HEK293 (cell line): Measurements from ENCODE around the gene UBR1.
A peak's percentile ranks its signal among the peaks of the same experiment; 100 is the strongest.

Experiments
- GLIS1 ChIP-seq: fragments of 450-650 bp; formaldehyde crosslinking; IDR thresholded peaks from 2 replicates; pipeline ENCODE4 v1.5.1; 2016; ENCODE audit warnings: missing biosample characterization, missing genetic modification characterization
- GLIS2 ChIP-seq: fragments of 450-650 bp; formaldehyde crosslinking; IDR thresholded peaks from 2 replicates; pipeline ENCODE4 v1.5.1; 2016; ENCODE audit warnings: missing biosample characterization, missing genetic modification characterization
- HOXD13 ChIP-seq: sonication (generic); formaldehyde crosslinking; IDR thresholded peaks from 2 replicates; pipeline ENCODE4 v1.8.0; 2022; ENCODE audit warnings: missing genetic modification reagents, borderline replicate concordance
- WT1 ChIP-seq: fragments of 450-650 bp; formaldehyde crosslinking; IDR thresholded peaks from 2 replicates; pipeline ENCODE4 v1.5.1; 2016; ENCODE audit warnings: missing biosample characterization, missing genetic modification characterization
- ZNF138 ChIP-seq: fragments of 450-650 bp; formaldehyde crosslinking; IDR thresholded peaks from 2 replicates; pipeline ENCODE4 v1.5.1; 2016; ENCODE audit warnings: missing biosample characterization, missing genetic modification characterization, borderline replicate concordance
- ZNF175 ChIP-seq: fragments of 450-650 bp; formaldehyde crosslinking; IDR thresholded peaks from 2 replicates; pipeline ENCODE4 v1.5.1; 2016; ENCODE audit warnings: missing biosample characterization, missing genetic modification characterization
- ZNF184 ChIP-seq: fragments of 450-650 bp; IDR thresholded peaks from 2 replicates; pipeline ENCODE4 v1.5.1; 2018; ENCODE audit warnings: missing biosample characterization, mild to moderate bottlenecking, missing genetic modification characterization
- ZNF202 ChIP-seq: fragments of 450-650 bp; formaldehyde crosslinking; IDR thresholded peaks from 2 replicates; pipeline ENCODE4 v1.5.1; 2016; ENCODE audit warnings: missing biosample characterization, missing genetic modification characterization, borderline replicate concordance
- ZNF37A ChIP-seq: fragments of 450-650 bp; IDR thresholded peaks from 2 replicates; pipeline ENCODE4 v1.5.1; 2018; ENCODE audit warnings: missing biosample characterization, missing genetic modification characterization
- ZNF391 ChIP-seq: fragments of 450-650 bp; formaldehyde crosslinking; IDR thresholded peaks from 2 replicates; pipeline ENCODE4 v1.5.1; 2016; ENCODE audit warnings: low read depth, missing biosample characterization, missing genetic modification characterization, borderline replicate concordance
- ZNF433 ChIP-seq: fragments of 450-650 bp; formaldehyde crosslinking; IDR thresholded peaks from 2 replicates; pipeline ENCODE4 v1.5.1; 2016; ENCODE audit warnings: missing biosample characterization, missing genetic modification characterization, low read depth
- ZNF544 ChIP-seq: fragments of 450-650 bp; formaldehyde crosslinking; IDR thresholded peaks from 2 replicates; pipeline ENCODE4 v1.5.0; 2017; ENCODE audit warnings: missing biosample characterization, missing genetic modification characterization
- ZNF549 ChIP-seq: fragments of 450-650 bp; IDR thresholded peaks from 2 replicates; pipeline ENCODE4 v1.5.1; 2018; ENCODE audit warnings: missing biosample characterization, missing genetic modification characterization, mild to moderate bottlenecking, inconsistent platforms, moderate library complexity
- ZNF626 ChIP-seq: fragments of 450-650 bp; sonication (Bioruptor Pico); formaldehyde crosslinking; IDR thresholded peaks from 2 replicates; pipeline ENCODE4 v1.5.1; 2018; ENCODE audit warnings: missing biosample characterization, missing genetic modification characterization, inconsistent platforms
- ZNF629 ChIP-seq: fragments of 450-650 bp; formaldehyde crosslinking; IDR thresholded peaks from 2 replicates; pipeline ENCODE4 v1.5.1; 2017; ENCODE audit warnings: missing biosample characterization, missing genetic modification characterization
- ZNF654 ChIP-seq: fragments of 450-650 bp; formaldehyde crosslinking; IDR thresholded peaks from 2 replicates; pipeline ENCODE4 v1.5.1; 2016; ENCODE audit warnings: low read depth, missing biosample characterization, missing genetic modification characterization
- ZNF677 ChIP-seq: fragments of 450-650 bp; IDR thresholded peaks from 2 replicates; pipeline ENCODE4 v1.5.0; 2018; ENCODE audit warnings: missing biosample characterization, mild to moderate bottlenecking, missing genetic modification characterization, moderate library complexity
- ZXDB ChIP-seq: fragments of 450-650 bp; formaldehyde crosslinking; IDR thresholded peaks from 2 replicates; pipeline ENCODE4 v1.5.1; 2016; ENCODE audit warnings: missing biosample characterization, missing genetic modification characterization
- TF ChIP-seq, protein P1 (sequence below): fragments of 450-650 bp; formaldehyde crosslinking; IDR thresholded peaks from 2 replicates; pipeline ENCODE4 v1.5.1; 2016; ENCODE audit warnings: missing biosample characterization, missing genetic modification characterization
- TF ChIP-seq, protein P2 (sequence below): fragments of 450-650 bp; formaldehyde crosslinking; IDR thresholded peaks from 2 replicates; pipeline ENCODE4 v1.5.1; 2016; ENCODE audit warnings: missing biosample characterization, missing genetic modification characterization, borderline replicate concordance
- TF ChIP-seq, protein P3 (sequence below): fragments of 450-650 bp; formaldehyde crosslinking; IDR thresholded peaks from 2 replicates; pipeline ENCODE4 v1.5.1; 2016; ENCODE audit warnings: missing biosample characterization, missing genetic modification characterization
- TF ChIP-seq, protein P4 (sequence below): fragments of 450-650 bp; formaldehyde crosslinking; IDR thresholded peaks from 2 replicates; pipeline ENCODE4 v1.5.1; 2016; ENCODE audit warnings: missing biosample characterization, missing genetic modification characterization
- TF ChIP-seq, protein P5 (sequence below): fragments of 450-650 bp; formaldehyde crosslinking; IDR thresholded peaks from 2 replicates; pipeline ENCODE4 v1.5.1; 2016; ENCODE audit warnings: missing biosample characterization, missing genetic modification characterization
- TF ChIP-seq, protein P6 (sequence below): fragments of 450-650 bp; formaldehyde crosslinking; IDR thresholded peaks from 2 replicates; pipeline ENCODE4 v1.5.1; 2016; ENCODE audit warnings: missing biosample characterization, missing genetic modification characterization
- TF ChIP-seq, protein P7 (sequence below): fragments of 450-650 bp; formaldehyde crosslinking; IDR thresholded peaks from 2 replicates; pipeline ENCODE4 v1.5.1; 2016; ENCODE audit warnings: missing biosample characterization, missing genetic modification characterization

UBR1 gene

DNA sequence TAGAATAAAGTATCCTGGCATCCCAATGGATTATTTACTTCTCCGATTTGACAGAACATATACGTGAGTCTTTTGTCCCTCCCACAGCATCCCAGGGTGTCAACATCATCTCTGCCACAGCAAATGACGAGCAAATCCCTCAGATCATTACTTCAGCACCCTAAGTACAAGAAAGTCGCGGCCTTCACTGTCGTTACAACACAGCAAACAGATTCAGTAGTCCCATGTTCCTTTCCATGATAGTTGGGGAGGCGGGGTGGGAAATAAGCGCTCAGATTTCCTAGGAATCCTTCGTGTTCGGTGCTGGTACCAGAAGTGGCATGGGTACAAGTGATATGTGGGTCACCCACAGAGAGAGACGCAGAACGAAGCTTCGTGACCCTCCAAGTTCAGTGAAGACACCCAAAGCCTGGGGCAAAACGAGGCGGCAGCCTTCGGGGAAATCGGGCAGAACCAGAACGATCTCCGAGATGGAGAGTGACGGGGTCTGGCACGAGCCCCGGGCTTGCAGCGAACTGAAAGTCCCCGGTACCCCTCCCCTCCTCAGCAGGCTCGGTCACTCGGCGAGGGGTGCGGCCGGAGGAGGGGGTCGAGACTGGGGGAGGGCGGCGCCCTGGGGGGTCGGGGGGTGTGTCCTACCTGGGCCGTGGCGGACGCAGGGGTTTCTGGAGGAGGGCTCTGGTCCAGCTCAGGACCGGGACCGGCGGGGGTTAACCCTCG, 185.9 kb downstream of the UBR1 start (continued):
- TF ChIP-seq, protein P1, sequence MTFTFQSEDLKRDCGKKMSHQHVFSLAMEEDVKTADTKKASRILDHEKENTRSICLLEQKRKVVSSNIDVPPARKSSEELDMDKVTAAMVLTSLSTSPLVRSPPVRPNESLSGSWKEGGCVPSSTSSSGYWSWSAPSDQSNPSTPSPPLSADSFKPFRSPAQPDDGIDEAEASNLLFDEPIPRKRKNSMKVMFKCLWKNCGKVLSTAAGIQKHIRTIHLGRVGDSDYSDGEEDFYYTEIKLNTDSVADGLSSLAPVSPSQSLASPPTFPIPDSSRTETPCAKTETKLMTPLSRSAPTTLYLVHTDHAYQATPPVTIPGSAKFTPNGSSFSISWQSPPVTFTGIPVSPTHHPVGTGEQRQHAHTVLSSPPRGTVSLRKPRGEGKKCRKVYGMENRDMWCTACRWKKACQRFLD (tag by site-specific recombination) = no peak
- TF ChIP-seq, protein P2, sequence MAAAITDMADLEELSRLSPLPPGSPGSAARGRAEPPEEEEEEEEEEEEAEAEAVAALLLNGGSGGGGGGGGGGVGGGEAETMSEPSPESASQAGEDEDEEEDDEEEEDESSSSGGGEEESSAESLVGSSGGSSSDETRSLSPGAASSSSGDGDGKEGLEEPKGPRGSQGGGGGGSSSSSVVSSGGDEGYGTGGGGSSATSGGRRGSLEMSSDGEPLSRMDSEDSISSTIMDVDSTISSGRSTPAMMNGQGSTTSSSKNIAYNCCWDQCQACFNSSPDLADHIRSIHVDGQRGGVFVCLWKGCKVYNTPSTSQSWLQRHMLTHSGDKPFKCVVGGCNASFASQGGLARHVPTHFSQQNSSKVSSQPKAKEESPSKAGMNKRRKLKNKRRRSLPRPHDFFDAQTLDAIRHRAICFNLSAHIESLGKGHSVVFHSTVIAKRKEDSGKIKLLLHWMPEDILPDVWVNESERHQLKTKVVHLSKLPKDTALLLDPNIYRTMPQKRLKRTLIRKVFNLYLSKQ (tag by site-specific recombination) = no peak
- no peak for TF ChIP-seq ZNF629 (tag by site-specific recombination)
- TF ChIP-seq ZNF544 = no peak
- no peak for TF ChIP-seq WT1 (tag by site-specific recombination)
- no peak for TF ChIP-seq ZNF138
- no peak for TF ChIP-seq ZNF37A (tag by site-specific recombination)
- TF ChIP-seq, protein P3, sequence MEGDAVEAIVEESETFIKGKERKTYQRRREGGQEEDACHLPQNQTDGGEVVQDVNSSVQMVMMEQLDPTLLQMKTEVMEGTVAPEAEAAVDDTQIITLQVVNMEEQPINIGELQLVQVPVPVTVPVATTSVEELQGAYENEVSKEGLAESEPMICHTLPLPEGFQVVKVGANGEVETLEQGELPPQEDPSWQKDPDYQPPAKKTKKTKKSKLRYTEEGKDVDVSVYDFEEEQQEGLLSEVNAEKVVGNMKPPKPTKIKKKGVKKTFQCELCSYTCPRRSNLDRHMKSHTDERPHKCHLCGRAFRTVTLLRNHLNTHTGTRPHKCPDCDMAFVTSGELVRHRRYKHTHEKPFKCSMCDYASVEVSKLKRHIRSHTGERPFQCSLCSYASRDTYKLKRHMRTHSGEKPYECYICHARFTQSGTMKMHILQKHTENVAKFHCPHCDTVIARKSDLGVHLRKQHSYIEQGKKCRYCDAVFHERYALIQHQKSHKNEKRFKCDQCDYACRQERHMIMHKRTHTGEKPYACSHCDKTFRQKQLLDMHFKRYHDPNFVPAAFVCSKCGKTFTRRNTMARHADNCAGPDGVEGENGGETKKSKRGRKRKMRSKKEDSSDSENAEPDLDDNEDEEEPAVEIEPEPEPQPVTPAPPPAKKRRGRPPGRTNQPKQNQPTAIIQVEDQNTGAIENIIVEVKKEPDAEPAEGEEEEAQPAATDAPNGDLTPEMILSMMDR (tag by site-specific recombination) = no peak
- TF ChIP-seq, protein P4, sequence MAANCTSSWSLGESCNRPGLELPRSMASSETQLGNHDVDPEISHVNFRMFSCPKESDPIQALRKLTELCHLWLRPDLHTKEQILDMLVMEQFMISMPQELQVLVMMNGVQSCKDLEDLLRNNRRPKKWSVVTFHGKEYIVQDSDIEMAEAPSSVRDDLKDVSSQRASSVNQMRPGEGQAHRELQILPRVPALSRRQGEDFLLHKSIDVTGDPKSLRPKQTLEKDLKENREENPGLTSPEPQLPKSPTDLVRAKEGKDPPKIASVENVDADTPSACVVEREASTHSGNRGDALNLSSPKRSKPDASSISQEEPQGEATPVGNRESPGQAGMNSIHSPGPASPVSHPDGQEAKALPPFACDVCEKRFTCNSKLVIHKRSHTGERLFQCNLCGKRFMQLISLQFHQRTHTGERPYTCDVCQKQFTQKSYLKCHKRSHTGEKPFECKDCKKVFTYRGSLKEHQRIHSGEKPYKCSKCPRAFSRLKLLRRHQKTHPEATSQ (tag by site-specific recombination) = no peak
- no peak; the same call in 1 of the 2 replicates for TF ChIP-seq GLIS2 (tag by site-specific recombination)
- peak; percentile 21; the same call in 1 of the 2 replicates for TF ChIP-seq ZXDB (tag by site-specific recombination)
- TF ChIP-seq, protein P5, sequence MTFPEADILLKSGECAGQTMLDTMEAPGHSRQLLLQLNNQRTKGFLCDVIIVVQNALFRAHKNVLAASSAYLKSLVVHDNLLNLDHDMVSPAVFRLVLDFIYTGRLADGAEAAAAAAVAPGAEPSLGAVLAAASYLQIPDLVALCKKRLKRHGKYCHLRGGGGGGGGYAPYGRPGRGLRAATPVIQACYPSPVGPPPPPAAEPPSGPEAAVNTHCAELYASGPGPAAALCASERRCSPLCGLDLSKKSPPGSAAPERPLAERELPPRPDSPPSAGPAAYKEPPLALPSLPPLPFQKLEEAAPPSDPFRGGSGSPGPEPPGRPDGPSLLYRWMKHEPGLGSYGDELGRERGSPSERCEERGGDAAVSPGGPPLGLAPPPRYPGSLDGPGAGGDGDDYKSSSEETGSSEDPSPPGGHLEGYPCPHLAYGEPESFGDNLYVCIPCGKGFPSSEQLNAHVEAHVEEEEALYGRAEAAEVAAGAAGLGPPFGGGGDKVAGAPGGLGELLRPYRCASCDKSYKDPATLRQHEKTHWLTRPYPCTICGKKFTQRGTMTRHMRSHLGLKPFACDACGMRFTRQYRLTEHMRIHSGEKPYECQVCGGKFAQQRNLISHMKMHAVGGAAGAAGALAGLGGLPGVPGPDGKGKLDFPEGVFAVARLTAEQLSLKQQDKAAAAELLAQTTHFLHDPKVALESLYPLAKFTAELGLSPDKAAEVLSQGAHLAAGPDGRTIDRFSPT (tag by site-specific recombination) = no peak
- no peak for TF ChIP-seq ZNF175 (tag by site-specific recombination)
- TF ChIP-seq, protein P6, sequence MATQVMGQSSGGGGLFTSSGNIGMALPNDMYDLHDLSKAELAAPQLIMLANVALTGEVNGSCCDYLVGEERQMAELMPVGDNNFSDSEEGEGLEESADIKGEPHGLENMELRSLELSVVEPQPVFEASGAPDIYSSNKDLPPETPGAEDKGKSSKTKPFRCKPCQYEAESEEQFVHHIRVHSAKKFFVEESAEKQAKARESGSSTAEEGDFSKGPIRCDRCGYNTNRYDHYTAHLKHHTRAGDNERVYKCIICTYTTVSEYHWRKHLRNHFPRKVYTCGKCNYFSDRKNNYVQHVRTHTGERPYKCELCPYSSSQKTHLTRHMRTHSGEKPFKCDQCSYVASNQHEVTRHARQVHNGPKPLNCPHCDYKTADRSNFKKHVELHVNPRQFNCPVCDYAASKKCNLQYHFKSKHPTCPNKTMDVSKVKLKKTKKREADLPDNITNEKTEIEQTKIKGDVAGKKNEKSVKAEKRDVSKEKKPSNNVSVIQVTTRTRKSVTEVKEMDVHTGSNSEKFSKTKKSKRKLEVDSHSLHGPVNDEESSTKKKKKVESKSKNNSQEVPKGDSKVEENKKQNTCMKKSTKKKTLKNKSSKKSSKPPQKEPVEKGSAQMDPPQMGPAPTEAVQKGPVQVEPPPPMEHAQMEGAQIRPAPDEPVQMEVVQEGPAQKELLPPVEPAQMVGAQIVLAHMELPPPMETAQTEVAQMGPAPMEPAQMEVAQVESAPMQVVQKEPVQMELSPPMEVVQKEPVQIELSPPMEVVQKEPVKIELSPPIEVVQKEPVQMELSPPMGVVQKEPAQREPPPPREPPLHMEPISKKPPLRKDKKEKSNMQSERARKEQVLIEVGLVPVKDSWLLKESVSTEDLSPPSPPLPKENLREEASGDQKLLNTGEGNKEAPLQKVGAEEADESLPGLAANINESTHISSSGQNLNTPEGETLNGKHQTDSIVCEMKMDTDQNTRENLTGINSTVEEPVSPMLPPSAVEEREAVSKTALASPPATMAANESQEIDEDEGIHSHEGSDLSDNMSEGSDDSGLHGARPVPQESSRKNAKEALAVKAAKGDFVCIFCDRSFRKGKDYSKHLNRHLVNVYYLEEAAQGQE (tag by site-specific recombination) = 0 out of 2 replicates have a peak, but pooled peaks have one; percentile 19
- TF ChIP-seq ZNF391 (tag by site-specific recombination) = no peak
- TF ChIP-seq ZNF433 (tag by site-specific recombination) = no peak
- TF ChIP-seq GLIS1 = peak; percentile 46
- TF ChIP-seq, protein P7, sequence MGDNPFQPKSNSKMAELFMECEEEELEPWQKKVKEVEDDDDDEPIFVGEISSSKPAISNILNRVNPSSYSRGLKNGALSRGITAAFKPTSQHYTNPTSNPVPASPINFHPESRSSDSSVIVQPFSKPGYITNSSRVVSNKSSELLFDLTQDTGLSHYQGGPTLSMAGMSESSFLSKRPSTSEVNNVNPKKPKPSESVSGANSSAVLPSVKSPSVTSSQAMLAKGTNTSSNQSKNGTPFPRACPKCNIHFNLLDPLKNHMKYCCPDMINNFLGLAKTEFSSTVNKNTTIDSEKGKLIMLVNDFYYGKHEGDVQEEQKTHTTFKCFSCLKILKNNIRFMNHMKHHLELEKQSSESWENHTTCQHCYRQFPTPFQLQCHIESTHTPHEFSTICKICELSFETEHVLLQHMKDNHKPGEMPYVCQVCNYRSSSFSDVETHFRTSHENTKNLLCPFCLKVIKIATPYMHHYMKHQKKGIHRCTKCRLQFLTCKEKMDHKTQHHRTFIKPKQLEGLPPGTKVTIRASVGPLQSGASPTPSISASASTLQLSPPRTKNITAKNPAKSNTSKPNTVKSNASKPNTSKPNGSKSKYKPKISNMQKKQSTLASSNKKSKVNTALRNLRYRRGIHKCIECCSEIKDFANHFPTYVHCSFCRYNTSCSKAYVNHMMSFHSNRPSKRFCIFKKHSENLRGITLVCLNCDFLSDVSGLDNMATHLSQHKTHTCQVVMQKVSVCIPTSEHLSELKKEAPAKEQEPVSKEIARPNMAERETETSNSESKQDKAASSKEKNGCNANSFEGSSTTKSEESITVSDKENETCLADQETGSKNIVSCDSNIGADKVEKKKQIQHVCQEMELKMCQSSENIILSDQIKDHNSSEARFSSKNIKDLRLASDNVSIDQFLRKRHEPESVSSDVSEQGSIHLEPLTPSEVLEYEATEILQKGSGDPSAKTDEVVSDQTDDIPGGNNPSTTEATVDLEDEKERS = no peak
- no peak for TF ChIP-seq ZNF626 (tag by site-specific recombination)
- no peak for TF ChIP-seq ZNF184 (tag by site-specific recombination)
- no peak for TF ChIP-seq ZNF202 (tag by site-specific recombination)
- TF ChIP-seq ZNF677 = no peak
- no peak for TF ChIP-seq ZNF549 (tag by site-specific recombination)
- no peak for TF ChIP-seq HOXD13 (CRISPR knock-in tag)
- TF ChIP-seq ZNF654 (tag by site-specific recombination) = no peak
